SK-N-SH treated with all-trans-retinoic acid at 6 μM for 48 hours (cell line): ENCODE data around the gene ABCD3.

ENCODE experiments used
- ARNTL ChIP-seq: fragments of 450-650 bp; formaldehyde crosslinking; IDR thresholded peaks from 2 replicates; pipeline ENCODE4 v1.5.0; 2020; ENCODE audit warnings: low read depth, mild to moderate bottlenecking, moderate library complexity, borderline replicate concordance
- ESRRG ChIP-seq: fragments of 250-450 bp; sonication (Bioruptor Pico); IDR thresholded peaks from 2 replicates; pipeline ENCODE4 v1.6.1; 2021; ENCODE audit warnings: mild to moderate bottlenecking
- ZFP30 ChIP-seq: fragments of 450-650 bp; formaldehyde crosslinking; IDR thresholded peaks from 2 replicates; pipeline ENCODE4 v1.5.0; 2022; ENCODE audit warnings: mild to moderate bottlenecking, moderate library complexity
- ZNF8 ChIP-seq: fragments of 450-650 bp; formaldehyde crosslinking; IDR thresholded peaks from 2 replicates; pipeline ENCODE4 v1.5.0; 2020; ENCODE audit warnings: mild to moderate bottlenecking, moderate library complexity
- TF ChIP-seq, protein P1 (sequence below): fragments of 250-450 bp; sonication (Bioruptor Pico); IDR thresholded peaks from 2 replicates; pipeline ENCODE4 v1.5.0; 2020; ENCODE audit warnings: mild to moderate bottlenecking, moderate library complexity
- TF ChIP-seq, protein P2 (sequence below): fragments of 250-450 bp; sonication (Bioruptor Pico); IDR thresholded peaks from 2 replicates; pipeline ENCODE4 v1.5.1; 2021; ENCODE audit warnings: mild to moderate bottlenecking, moderate library complexity
- TF ChIP-seq, protein P3 (sequence below): fragments of 250-450 bp; sonication (Bioruptor Pico); IDR thresholded peaks from 2 replicates; pipeline ENCODE4 v1.8.0; 2020; ENCODE audit warnings: mild to moderate bottlenecking, moderate library complexity, borderline replicate concordance

DNA sequence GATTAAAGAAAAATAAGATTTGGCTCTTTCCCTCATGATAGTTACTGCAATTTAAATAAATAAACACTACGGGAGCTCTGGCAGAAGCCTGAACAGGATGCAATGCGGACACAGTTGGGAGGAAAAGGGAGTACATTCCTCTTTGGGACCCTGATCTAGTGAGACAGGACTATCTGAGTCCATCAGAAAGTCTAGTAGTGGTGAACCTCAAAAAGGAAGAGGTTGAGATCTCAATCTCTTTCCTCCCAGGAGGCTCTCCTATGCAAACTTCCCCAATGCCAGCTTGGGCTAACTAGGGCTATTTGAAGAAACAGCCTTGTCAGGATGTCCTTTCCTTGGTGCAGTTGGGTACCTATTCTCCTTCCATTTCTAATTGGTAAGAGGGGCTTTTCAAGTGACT is 4.9 kb upstream of the ABCD3 start:
- TF ChIP-seq, protein P1, sequence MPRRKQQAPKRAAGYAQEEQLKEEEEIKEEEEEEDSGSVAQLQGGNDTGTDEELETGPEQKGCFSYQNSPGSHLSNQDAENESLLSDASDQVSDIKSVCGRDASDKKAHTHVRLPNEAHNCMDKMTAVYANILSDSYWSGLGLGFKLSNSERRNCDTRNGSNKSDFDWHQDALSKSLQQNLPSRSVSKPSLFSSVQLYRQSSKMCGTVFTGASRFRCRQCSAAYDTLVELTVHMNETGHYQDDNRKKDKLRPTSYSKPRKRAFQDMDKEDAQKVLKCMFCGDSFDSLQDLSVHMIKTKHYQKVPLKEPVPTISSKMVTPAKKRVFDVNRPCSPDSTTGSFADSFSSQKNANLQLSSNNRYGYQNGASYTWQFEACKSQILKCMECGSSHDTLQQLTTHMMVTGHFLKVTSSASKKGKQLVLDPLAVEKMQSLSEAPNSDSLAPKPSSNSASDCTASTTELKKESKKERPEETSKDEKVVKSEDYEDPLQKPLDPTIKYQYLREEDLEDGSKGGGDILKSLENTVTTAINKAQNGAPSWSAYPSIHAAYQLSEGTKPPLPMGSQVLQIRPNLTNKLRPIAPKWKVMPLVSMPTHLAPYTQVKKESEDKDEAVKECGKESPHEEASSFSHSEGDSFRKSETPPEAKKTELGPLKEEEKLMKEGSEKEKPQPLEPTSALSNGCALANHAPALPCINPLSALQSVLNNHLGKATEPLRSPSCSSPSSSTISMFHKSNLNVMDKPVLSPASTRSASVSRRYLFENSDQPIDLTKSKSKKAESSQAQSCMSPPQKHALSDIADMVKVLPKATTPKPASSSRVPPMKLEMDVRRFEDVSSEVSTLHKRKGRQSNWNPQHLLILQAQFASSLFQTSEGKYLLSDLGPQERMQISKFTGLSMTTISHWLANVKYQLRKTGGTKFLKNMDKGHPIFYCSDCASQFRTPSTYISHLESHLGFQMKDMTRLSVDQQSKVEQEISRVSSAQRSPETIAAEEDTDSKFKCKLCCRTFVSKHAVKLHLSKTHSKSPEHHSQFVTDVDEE (CRISPR knock-in tag): no peak
- TF ChIP-seq ARNTL (CRISPR knock-in tag): no peak
- no peak for TF ChIP-seq ESRRG (CRISPR knock-in tag)
- TF ChIP-seq, protein P2, sequence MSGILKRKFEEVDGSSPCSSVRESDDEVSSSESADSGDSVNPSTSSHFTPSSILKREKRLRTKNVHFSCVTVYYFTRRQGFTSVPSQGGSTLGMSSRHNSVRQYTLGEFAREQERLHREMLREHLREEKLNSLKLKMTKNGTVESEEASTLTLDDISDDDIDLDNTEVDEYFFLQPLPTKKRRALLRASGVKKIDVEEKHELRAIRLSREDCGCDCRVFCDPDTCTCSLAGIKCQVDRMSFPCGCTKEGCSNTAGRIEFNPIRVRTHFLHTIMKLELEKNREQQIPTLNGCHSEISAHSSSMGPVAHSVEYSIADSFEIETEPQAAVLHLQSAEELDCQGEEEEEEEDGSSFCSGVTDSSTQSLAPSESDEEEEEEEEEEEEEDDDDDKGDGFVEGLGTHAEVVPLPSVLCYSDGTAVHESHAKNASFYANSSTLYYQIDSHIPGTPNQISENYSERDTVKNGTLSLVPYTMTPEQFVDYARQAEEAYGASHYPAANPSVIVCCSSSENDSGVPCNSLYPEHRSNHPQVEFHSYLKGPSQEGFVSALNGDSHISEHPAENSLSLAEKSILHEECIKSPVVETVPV (CRISPR knock-in tag): no peak
- TF ChIP-seq ZFP30: no peak
- TF ChIP-seq, protein P3, sequence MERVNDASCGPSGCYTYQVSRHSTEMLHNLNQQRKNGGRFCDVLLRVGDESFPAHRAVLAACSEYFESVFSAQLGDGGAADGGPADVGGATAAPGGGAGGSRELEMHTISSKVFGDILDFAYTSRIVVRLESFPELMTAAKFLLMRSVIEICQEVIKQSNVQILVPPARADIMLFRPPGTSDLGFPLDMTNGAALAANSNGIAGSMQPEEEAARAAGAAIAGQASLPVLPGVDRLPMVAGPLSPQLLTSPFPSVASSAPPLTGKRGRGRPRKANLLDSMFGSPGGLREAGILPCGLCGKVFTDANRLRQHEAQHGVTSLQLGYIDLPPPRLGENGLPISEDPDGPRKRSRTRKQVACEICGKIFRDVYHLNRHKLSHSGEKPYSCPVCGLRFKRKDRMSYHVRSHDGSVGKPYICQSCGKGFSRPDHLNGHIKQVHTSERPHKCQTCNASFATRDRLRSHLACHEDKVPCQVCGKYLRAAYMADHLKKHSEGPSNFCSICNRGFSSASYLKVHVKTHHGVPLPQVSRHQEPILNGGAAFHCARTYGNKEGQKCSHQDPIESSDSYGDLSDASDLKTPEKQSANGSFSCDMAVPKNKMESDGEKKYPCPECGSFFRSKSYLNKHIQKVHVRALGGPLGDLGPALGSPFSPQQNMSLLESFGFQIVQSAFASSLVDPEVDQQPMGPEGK (CRISPR knock-in tag): no peak
- no peak for TF ChIP-seq ZNF8 (CRISPR knock-in tag)
